ENCODE measurements around the gene PLOD3. TPM values are rescaled to one million over a fixed set of nuclear protein-coding genes. Genes with fewer than 3 reads are reported as not detected.

The PLOD3 gene
- total RNA-seq, 5 donors from 2014 or later (not counting 1 experiment from before 2014, with no cell fraction given), result 27.7 to 74.2 (median 58.8) TPM

DNA sequence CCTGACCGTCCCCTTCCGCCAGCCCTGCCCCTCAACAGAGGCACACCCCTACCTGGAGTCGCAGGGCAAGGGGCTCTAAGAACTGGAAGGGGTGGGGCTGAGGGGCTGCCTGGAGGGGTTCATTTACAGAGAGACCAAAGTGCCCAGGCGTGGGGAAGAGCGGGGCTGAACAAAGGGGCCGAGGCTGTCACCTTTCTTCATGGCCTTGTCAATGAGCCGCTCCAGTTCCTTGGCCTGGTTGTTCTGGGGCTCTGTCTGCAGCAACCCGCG, 22.5 kb upstream of the PLOD3 start:
- peaks cover 7% of the 10 kb centered on the region for H3K36me3 Mint-ChIP-seq
- Histone ChIP-seq H3K4me3 (ENCODE audit: control insufficient read depth in 1 of 2, extremely low read depth in 1 of 2, low read length in 1 of 2) (no peak overlapping the region), H3K27me3 (replicated peaks in 1 of 2; ENCODE audit: control insufficient read depth in 2 of 2, extremely low read depth in 1 of 2, insufficient read depth in 2 of 2, low read length in 1 of 2) (no peaks in the 10 kb centered on the region), H3K27ac (ENCODE audit: low read length) (no peak overlapping the region), H3K36me3 (ENCODE audit: control insufficient read depth in 2 of 2, extremely low read depth in 1 of 2, insufficient read depth in 1 of 2, low read length in 1 of 2) (peaks cover 0 to 47% of the 10 kb centered on the region in 2 donors), H3K4me1 (ENCODE audit: control insufficient read depth in 1 of 2, extremely low read depth in 1 of 2, insufficient read depth in 2 of 2, low read length in 2 of 2) (peaks cover 6 to 25% of the 10 kb centered on the region in 2 experiments), H3K9me3 (no peaks in the 10 kb centered on the region)
- DNase-seq (no peak), ATAC-seq (replicated peaks in 1 of 4) (no peak)
- H3K9me3 Mint-ChIP-seq, result no peaks in the 10 kb centered on the region
- H3K27ac Mint-ChIP-seq, result no peak overlapping the region
- no peaks in the 10 kb centered on the region for H3K27me3 Mint-ChIP-seq
- ChIA-PET POLR2A (no interaction called here), CTCF (no interaction called here)
- 96% methylated on average over 7 of the region's 9 CpGs for WGBS (ENCODE audit: insufficient coverage)
- no peak overlapping the region for H3K4me3 Mint-ChIP-seq
- peaks cover 15 to 20% (median 19%) of the 10 kb centered on the region in 3 donors for H3K4me1 Mint-ChIP-seq

DNA sequence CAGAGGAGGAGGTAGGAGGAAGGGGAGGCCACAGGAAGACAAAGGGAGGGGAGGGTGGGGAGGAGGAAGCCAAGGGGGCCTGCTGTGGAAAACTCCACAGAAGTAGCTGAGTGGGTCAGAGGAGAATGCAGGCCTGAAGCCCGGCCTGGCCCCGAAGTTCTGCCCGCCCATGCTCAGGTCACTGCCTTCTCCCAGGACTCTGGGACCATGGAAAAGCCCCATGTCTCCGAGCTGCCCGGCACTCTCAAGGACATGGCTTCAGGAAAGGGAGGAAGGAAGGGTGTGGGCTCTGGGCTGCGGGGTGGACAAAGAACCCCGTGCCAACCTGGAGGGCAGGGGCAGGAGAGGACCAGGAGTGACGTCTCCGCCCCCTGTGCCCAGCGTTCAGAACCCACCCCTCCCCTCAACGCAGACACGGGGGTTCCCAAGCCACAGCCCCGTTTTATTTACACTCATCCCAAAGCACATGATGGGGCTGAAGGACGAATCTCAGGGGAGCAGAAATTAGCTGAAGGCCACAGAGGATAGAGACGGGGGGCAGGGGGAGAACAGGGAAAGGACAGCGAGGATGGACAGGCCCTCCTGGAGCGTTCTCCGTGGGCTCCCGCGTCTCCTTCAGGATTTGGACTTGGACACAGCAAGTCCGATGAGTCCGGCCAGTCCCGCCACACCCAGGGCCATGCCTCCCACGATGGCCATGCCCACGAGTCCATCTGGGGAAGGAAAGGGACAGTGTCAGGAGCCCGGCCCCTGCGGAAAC, 22.0 kb upstream of the PLOD3 start:
- no peak for DNase-seq
- Mint-ChIP-seq H3K4me3 (no peak overlapping the region), H3K27ac (no peak overlapping the region), H3K27me3 (no peaks in the 10 kb centered on the region), H3K4me1 (peaks cover 14 to 19% (median 19%) of the 10 kb centered on the region in 3 donors), H3K36me3 (peaks cover 7% of the 10 kb centered on the region), H3K9me3 (no peaks in the 10 kb centered on the region)
- no peak overlapping the region for H3K27ac ChIP-seq (ENCODE audit: low read length)
- no peak for ATAC-seq (replicated peaks in 1 of 4)
- POLR2A ChIA-PET, result interaction anchor here in 1 of 2 donors (0.5 kb wide), 1 partner anchor 144 kb away, joined by 8 read pairs; no protein-coding TSS in a partner anchor
- no peak overlapping the region for H3K4me3 ChIP-seq (ENCODE audit: control insufficient read depth in 1 of 2, extremely low read depth in 1 of 2, low read length in 1 of 2)
- 89% methylated on average over 12 of the region's 27 CpGs for WGBS (ENCODE audit: insufficient coverage)
- H3K36me3 ChIP-seq (ENCODE audit: control insufficient read depth in 2 of 2, extremely low read depth in 1 of 2, insufficient read depth in 1 of 2, low read length in 1 of 2), result peaks cover 0 to 47% of the 10 kb centered on the region in 2 donors
- no peaks in the 10 kb centered on the region for H3K9me3 ChIP-seq
- CTCF ChIA-PET, result interaction anchor here in 1 of 2 donors (0.6 kb wide), 1 partner anchor 19 kb away, joined by 3 read pairs; no protein-coding TSS in a partner anchor
- H3K4me1 ChIP-seq (ENCODE audit: control insufficient read depth in 1 of 2, extremely low read depth in 1 of 2, insufficient read depth in 2 of 2, low read length in 2 of 2), result peaks cover 6 to 24% of the 10 kb centered on the region in 2 experiments
- H3K27me3 ChIP-seq (replicated peaks in 1 of 2; ENCODE audit: control insufficient read depth in 2 of 2, extremely low read depth in 1 of 2, insufficient read depth in 2 of 2, low read length in 1 of 2), result no peaks in the 10 kb centered on the region

DNA sequence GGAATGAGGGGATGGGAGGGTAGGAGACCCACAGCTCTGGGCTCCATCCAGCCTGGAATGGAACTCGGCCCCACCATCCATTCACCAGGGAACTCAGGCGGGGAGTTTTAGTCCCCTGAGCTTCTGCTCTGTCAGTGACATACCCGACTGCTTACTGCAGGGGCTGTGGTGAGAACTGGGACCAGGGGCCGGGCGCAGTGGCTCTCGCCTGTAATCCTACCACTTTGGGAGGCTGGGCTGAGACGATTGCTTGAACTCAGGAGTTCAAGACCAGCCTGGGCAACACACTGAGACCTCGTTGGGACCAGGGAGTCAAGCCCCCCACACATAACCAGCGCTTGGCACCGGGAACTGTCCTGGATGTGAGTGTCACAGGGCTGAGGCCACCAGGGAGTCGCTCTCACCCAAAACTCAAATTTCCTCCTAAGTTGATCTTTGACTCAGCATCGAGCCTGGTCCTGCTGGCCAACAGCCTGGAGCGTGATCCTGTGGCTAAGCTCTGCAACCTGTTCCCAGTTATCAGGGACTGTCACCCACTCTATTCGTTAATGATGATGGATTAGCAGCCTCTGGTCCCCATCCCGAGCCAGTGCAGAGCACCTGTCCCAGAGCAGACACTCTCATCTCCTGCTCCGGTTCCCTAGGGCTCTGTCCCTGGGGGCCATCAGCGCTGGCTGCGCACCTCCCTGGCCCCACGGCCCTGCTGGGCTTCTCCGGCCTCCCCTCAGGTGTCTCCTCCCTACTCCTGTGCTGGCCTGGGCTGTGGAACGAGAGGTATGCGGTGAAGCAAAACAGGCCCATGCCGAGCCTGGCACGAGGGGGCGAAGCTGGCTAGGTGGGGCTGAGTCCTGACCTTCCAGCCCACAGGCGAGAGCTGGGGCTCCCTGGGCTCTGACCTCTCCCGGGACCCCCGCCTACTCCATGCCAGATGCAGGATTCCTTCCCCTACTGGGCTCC, 21.1 kb upstream of the PLOD3 start:
- ChIA-PET POLR2A (no interaction called here), CTCF (interaction anchor here (0.6 to 0.8 kb wide), 2 partner anchors 18 to 21 kb away, joined by 3 read pairs; partner anchors contain the start of gene ZNHIT1 (in 1 of the 2))
- Histone ChIP-seq H3K36me3 (ENCODE audit: control insufficient read depth in 2 of 2, extremely low read depth in 1 of 2, insufficient read depth in 1 of 2, low read length in 1 of 2) (peaks cover 0 to 47% of the 10 kb centered on the region in 2 donors), H3K27me3 (replicated peaks in 1 of 2; ENCODE audit: control insufficient read depth in 2 of 2, extremely low read depth in 1 of 2, insufficient read depth in 2 of 2, low read length in 1 of 2) (no peaks in the 10 kb centered on the region), H3K9me3 (no peaks in the 10 kb centered on the region), H3K4me3 (ENCODE audit: control insufficient read depth in 1 of 2, extremely low read depth in 1 of 2, low read length in 1 of 2) (no peak overlapping the region), H3K4me1 (ENCODE audit: control insufficient read depth in 1 of 2, extremely low read depth in 1 of 2, insufficient read depth in 2 of 2, low read length in 2 of 2) (peaks cover 1 to 15% of the 10 kb centered on the region in 2 experiments), H3K27ac (ENCODE audit: low read length) (no peak overlapping the region)
- no peak overlapping the region for H3K27ac Mint-ChIP-seq
- no peaks in the 10 kb centered on the region for H3K9me3 Mint-ChIP-seq
- WGBS (ENCODE audit: insufficient coverage), result 81% methylated on average over 20 of the region's 28 CpGs
- no peaks in the 10 kb centered on the region for H3K27me3 Mint-ChIP-seq
- peaks cover 6 to 14% (median 14%) of the 10 kb centered on the region in 3 donors for H3K4me1 Mint-ChIP-seq
- H3K4me3 Mint-ChIP-seq, result no peak overlapping the region
- peaks cover 7% of the 10 kb centered on the region for H3K36me3 Mint-ChIP-seq
- ATAC-seq (replicated peaks in 1 of 4) (no peak), DNase-seq (no peak)

DNA sequence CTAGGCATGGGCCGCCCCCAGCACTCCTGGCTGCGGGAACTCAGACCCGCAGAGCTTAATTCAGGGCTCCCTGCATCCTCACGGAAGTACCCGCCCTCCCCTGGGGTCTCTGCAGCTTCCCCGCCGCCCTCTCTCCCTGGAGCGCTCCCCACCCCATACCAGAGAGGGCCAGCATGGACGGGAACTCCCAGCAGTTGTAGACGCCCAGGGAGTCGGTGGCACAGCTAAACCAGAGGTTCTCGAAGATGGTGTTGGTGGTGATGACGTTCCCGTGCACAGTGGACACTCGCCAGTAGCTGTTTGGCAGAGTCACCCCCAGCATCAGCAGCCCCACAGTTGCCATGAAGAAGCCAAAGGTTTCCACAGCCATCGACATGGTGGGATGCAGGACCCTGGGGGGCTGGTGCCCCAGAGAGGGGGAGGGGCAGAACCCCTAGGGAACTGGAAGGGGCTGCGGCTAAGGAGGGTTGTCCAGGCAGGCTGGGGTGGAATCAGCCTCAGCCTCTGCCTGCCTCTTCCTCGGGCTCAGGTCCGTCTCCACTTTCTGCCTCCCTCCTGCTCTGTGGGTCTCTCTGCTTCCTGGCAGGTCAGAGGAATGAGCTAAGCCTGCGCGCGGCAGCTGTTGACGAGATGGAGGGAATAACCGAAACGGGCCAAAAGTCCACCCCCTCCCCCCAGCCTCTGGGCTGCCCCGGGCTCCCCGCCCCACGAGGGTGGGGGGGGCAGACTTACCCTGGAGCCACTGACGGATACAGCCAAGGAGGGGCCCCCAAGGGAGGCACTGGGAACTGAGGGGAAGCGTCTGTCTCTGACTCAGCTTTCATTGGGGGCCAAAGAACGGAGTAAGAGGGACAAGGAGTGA, 20.1 kb upstream of the PLOD3 start, which contains the start of gene CLDN15:
Gene CLDN15, minus strand, starts transcription at position 597 of the 862 bp plus-strand sequence. Its CDS starts 221 bp downstream, at position 376.
- H3K27ac Mint-ChIP-seq, result no peak within 1 kb of the TSS
- H3K36me3 ChIP-seq (ENCODE audit: control insufficient read depth in 2 of 2, extremely low read depth in 1 of 2, insufficient read depth in 1 of 2, low read length in 1 of 2), result peaks cover 0 to 45% of the 10 kb centered on the region in 2 donors
- WGBS (ENCODE audit: insufficient coverage), result 83% methylated on average over 10 of the region's 31 CpGs
- H3K27me3 ChIP-seq (replicated peaks in 1 of 2; ENCODE audit: control insufficient read depth in 2 of 2, extremely low read depth in 1 of 2, insufficient read depth in 2 of 2, low read length in 1 of 2), result no peaks in the 10 kb centered on the region
- ChIA-PET POLR2A (no interaction called here), CTCF (interaction anchor here (0.6 to 0.8 kb wide), 2 partner anchors 8 to 20 kb away, joined by 3 to 6 read pairs; partner anchors contain the start of genes PLOD3 (in 1 of the 2) and ZNHIT1 (in 1 of the 2))
- no peak within 1 kb of the TSS for H3K4me3 Mint-ChIP-seq
- ATAC-seq (replicated peaks in 1 of 4), result no peak
- H3K36me3 Mint-ChIP-seq, result peaks cover 5% of the 10 kb centered on the region
- H3K9me3 ChIP-seq, result no peaks in the 10 kb centered on the region
- H3K27ac ChIP-seq (ENCODE audit: low read length), result no peak within 1 kb of the TSS
- H3K4me1 Mint-ChIP-seq, result peaks cover 0 to 6% (median 5%) of the 10 kb centered on the region in 3 donors
- no peak for DNase-seq
- H3K4me3 ChIP-seq (ENCODE audit: control insufficient read depth in 1 of 2, extremely low read depth in 1 of 2, low read length in 1 of 2), result no peak within 1 kb of the TSS
- H3K27me3 Mint-ChIP-seq, result no peaks in the 10 kb centered on the region
- H3K9me3 Mint-ChIP-seq, result no peaks in the 10 kb centered on the region
- H3K4me1 ChIP-seq (ENCODE audit: control insufficient read depth in 1 of 2, extremely low read depth in 1 of 2, insufficient read depth in 2 of 2, low read length in 2 of 2), result peaks cover 0 to 11% of the 10 kb centered on the region in 2 experiments

GRCh38 chr7:101236292-101236835, 19.0 kb upstream of the PLOD3 start:
- POLR2A ChIA-PET, result no interaction called here
- Histone ChIP-seq H3K4me1 (ENCODE audit: control insufficient read depth in 1 of 2, extremely low read depth in 1 of 2, insufficient read depth in 2 of 2, low read length in 2 of 2) (peaks cover 0 to 9% of the 10 kb centered on the region in 2 experiments), H3K27me3 (replicated peaks in 1 of 2; ENCODE audit: control insufficient read depth in 2 of 2, extremely low read depth in 1 of 2, insufficient read depth in 2 of 2, low read length in 1 of 2) (no peaks in the 10 kb centered on the region), H3K4me3 (ENCODE audit: control insufficient read depth in 1 of 2, extremely low read depth in 1 of 2, low read length in 1 of 2) (no peak overlapping the region), H3K9me3 (no peaks in the 10 kb centered on the region), H3K27ac (ENCODE audit: low read length) (no peak overlapping the region), H3K36me3 (ENCODE audit: control insufficient read depth in 2 of 2, extremely low read depth in 1 of 2, insufficient read depth in 1 of 2, low read length in 1 of 2) (peaks cover 0 to 45% of the 10 kb centered on the region in 2 donors)
- Mint-ChIP-seq H3K9me3 (no peaks in the 10 kb centered on the region), H3K27me3 (no peaks in the 10 kb centered on the region), H3K4me1 (peaks cover 0 to 5% (median under 1%) of the 10 kb centered on the region in 3 donors), H3K4me3 (no peak overlapping the region), H3K36me3 (peaks cover 5% of the 10 kb centered on the region), H3K27ac (no peak overlapping the region)
- no peak for ATAC-seq (replicated peaks in 1 of 4)
- WGBS (ENCODE audit: insufficient coverage), result 85% methylated on average over 11 of the region's 21 CpGs
- DNase-seq, result no peak
- CTCF ChIA-PET, result interaction anchor here in 1 of 2 donors (0.8 kb wide), 1 partner anchor 18 kb away, joined by 6 read pairs; the partner anchor contains the start of genes PLOD3 and ZNHIT1
